ENCODE data around the gene CCL19.
A peak's percentile ranks its signal among the peaks of the same experiment; 100 is the strongest.

CCL19 gene

GRCh38 chr9:34662526-34663302 lies 28.4 kb downstream of the CCL19 start, which contains the start of gene CCL27:
TSS of gene CCL27 (minus strand) at chr9:34662657. CDS start at chr9:34662633, 24 bp downstream.
- no peak for DNase-seq (ENCODE audit: low read depth)

- DNase-seq (ENCODE audit: low read depth) = no peak
These were observed 31.4 kb downstream of the CCL19 start for GRCh38 chr9:34659592-34660253.

GRCh38 chr9:34658461-34658860 lies 32.6 kb downstream of the CCL19 start:
- no peak for DNase-seq (ENCODE audit: low read depth)

- DNase-seq (ENCODE audit: low read depth) = no peak
These were observed 34.1 kb downstream of the CCL19 start for GRCh38 chr9:34656992-34657391.

- no peak for DNase-seq (ENCODE audit: low read depth)
These were observed 35.7 kb downstream of the CCL19 start for GRCh38 chr9:34655394-34655793.

- DNase-seq (ENCODE audit: low read depth) = no peak
These were observed 36.6 kb downstream of the CCL19 start for GRCh38 chr9:34654323-34655051.

- no peak for DNase-seq (ENCODE audit: low read depth)
These were observed 37.7 kb downstream of the CCL19 start for GRCh38 chr9:34653151-34654072.

- no peak for DNase-seq (ENCODE audit: low read depth)
These were observed 38.5 kb downstream of the CCL19 start for GRCh38 chr9:34652602-34653000.

- DNase-seq (ENCODE audit: low read depth) = peak; percentile 75
These were observed 39.0 kb downstream of the CCL19 start, which contains the start of gene IL11RA for GRCh38 chr9:34651876-34652601. TSS of gene IL11RA (plus strand) at chr9:34652185. CDS start at chr9:34655218, 3,033 bp downstream.

GRCh38 chr9:34651321-34651720 lies 39.8 kb downstream of the CCL19 start:
- peak; percentile 67 for DNase-seq (ENCODE audit: low read depth)

GRCh38 chr9:34650816-34651215 lies 40.3 kb downstream of the CCL19 start:
- DNase-seq (ENCODE audit: low read depth) = peak; percentile 77

- no peak for DNase-seq (ENCODE audit: low read depth)
These were observed 42.4 kb downstream of the CCL19 start for GRCh38 chr9:34648673-34649072.

GRCh38 chr9:34647651-34648050 lies 43.4 kb downstream of the CCL19 start:
- no peak for DNase-seq (ENCODE audit: low read depth)

GRCh38 chr9:34647084-34647403 lies 44.0 kb downstream of the CCL19 start:
- no peak for DNase-seq (ENCODE audit: low read depth)

GRCh38 chr9:34646211-34647083 lies 44.6 kb downstream of the CCL19 start, which contains the start of gene GALT:
TSS of gene GALT (plus strand) at chr9:34646675. CDS start at chr9:34646705, 30 bp downstream.
- peak; percentile 78 for DNase-seq (ENCODE audit: low read depth)

- DNase-seq (ENCODE audit: low read depth) = peak; percentile 68
These were observed 46.2 kb downstream of the CCL19 start for GRCh38 chr9:34644766-34645314.

GRCh38 chr9:34642679-34643078 lies 48.4 kb downstream of the CCL19 start:
- DNase-seq (ENCODE audit: low read depth) = no peak

Measured in amniotic epithelial cell (primary cell).